DMS114 treated with DMSO at 0.1 percent for 48 hours (cell line): Measurements from ENCODE around the gene SORCS2.

Source experiments
- DNase-seq: peaks from one replicate; lab custom pipeline; 2025; ENCODE audit not compliant: unreplicated experiment; lab: John Stamatoyannopoulos, UW

The SORCS2 gene

GRCh38 chr4:7399440-7400234 lies 207.3 kb downstream of the SORCS2 start:
- no peak for DNase-seq

- no peak for DNase-seq
These were observed 208.4 kb downstream of the SORCS2 start for GRCh38 chr4:7400671-7401298.

- no peak for DNase-seq
These were observed 210.2 kb downstream of the SORCS2 start for GRCh38 chr4:7402526-7402925.

GRCh38 chr4:7403001-7403400 lies 210.7 kb downstream of the SORCS2 start:
- DNase-seq = no peak

GRCh38 chr4:7408166-7408565 lies 215.8 kb downstream of the SORCS2 start:
- no peak for DNase-seq

GRCh38 chr4:7410446-7410845 lies 218.1 kb downstream of the SORCS2 start:
- no peak for DNase-seq

- no peak for DNase-seq
These were observed 219.2 kb downstream of the SORCS2 start for GRCh38 chr4:7411491-7411890.

- no peak for DNase-seq
These were observed 219.7 kb downstream of the SORCS2 start for GRCh38 chr4:7411896-7412553.

GRCh38 chr4:7412554-7412912 lies 220.2 kb downstream of the SORCS2 start:
- DNase-seq = no peak

- DNase-seq = no peak
These were observed 221.7 kb downstream of the SORCS2 start for GRCh38 chr4:7414046-7414445.

- no peak for DNase-seq
These were observed 222.6 kb downstream of the SORCS2 start for GRCh38 chr4:7414736-7415510.

- DNase-seq = no peak
These were observed 223.8 kb downstream of the SORCS2 start for GRCh38 chr4:7415927-7416686.

GRCh38 chr4:7416745-7417432 lies 224.6 kb downstream of the SORCS2 start:
- no peak for DNase-seq

- DNase-seq = no peak
These were observed 225.3 kb downstream of the SORCS2 start for GRCh38 chr4:7417639-7418038.

GRCh38 chr4:7418131-7418943 lies 226.0 kb downstream of the SORCS2 start:
- no peak for DNase-seq

GRCh38 chr4:7419961-7420660 lies 227.8 kb downstream of the SORCS2 start:
- no peak for DNase-seq

- DNase-seq = no peak
These were observed 228.3 kb downstream of the SORCS2 start for GRCh38 chr4:7420661-7421040.

- no peak for DNase-seq
These were observed 229.2 kb downstream of the SORCS2 start for GRCh38 chr4:7421356-7422150.
